ENCODE results near the gene KIF6. TPM values are rescaled to one million over a fixed set of nuclear protein-coding genes. Genes with fewer than 3 reads are reported as not detected.

KIF6 gene
- total RNA-seq, 1 experiment from 2014 or later: not detected

DNA sequence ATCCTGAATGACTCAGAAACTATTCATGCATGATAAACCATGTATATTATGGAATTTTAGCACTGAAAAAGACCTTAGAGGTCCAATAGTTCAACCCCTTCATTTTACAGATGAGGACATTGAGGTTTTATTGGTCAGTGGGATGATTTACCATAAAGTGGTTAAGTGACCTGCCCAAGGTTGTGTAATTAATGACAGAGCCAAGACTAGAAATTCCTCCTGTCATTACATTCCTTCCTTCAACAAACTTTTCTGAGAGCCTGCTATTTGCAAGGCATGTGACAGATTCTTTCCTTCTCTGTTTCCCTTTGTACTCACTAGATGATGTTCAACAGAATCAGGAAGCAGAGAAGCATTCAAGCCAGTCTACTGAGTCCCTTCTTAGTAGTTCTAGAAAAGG lies 232.0 kb downstream of the KIF6 start:
- Histone ChIP-seq H3K36me3 (ENCODE audit: control insufficient read depth, insufficient read depth, low read length) (no peaks in the 10 kb centered on the region), H3K4me1 (ENCODE audit: control insufficient read depth, insufficient read depth, low read length) (no peaks in the 10 kb centered on the region), H3K9me3 (ENCODE audit: control insufficient read depth, insufficient read depth, low read depth, low read length) (no peaks in the 10 kb centered on the region), H3K27ac (ENCODE audit: low read length) (no peak overlapping the region), H3K27me3 (ENCODE audit: control insufficient read depth, insufficient read depth, low read length) (no peaks in the 10 kb centered on the region), H3K4me3 (ENCODE audit: low read depth in 2 of 2, low read length in 2 of 2) (no peak overlapping the region)
- no TSS peak for BruUV-seq (replicated peaks)
- ChIA-PET CTCF (no interaction called here), POLR2A (no interaction called here)
- in situ Hi-C loops (cut with HindIII; ENCODE audit: low pct_unique_long_range_greater_than_20kb, low sequenced_read_pairs): no loop called here
- TF ChIP-seq TCF7L2 (IDR thresholded peaks at IDR 0.05; ENCODE audit: low read depth, low read length) (no peak), SIN3A (IDR thresholded peaks at IDR 0.05; ENCODE audit: borderline replicate concordance, insufficient read depth, low read depth, low read length) (no peak), POLR2AphosphoS5 (IDR thresholded peaks at IDR 0.05; ENCODE audit: low read depth, low read length) (no peak)
- TF ChIP-seq, protein P1, sequence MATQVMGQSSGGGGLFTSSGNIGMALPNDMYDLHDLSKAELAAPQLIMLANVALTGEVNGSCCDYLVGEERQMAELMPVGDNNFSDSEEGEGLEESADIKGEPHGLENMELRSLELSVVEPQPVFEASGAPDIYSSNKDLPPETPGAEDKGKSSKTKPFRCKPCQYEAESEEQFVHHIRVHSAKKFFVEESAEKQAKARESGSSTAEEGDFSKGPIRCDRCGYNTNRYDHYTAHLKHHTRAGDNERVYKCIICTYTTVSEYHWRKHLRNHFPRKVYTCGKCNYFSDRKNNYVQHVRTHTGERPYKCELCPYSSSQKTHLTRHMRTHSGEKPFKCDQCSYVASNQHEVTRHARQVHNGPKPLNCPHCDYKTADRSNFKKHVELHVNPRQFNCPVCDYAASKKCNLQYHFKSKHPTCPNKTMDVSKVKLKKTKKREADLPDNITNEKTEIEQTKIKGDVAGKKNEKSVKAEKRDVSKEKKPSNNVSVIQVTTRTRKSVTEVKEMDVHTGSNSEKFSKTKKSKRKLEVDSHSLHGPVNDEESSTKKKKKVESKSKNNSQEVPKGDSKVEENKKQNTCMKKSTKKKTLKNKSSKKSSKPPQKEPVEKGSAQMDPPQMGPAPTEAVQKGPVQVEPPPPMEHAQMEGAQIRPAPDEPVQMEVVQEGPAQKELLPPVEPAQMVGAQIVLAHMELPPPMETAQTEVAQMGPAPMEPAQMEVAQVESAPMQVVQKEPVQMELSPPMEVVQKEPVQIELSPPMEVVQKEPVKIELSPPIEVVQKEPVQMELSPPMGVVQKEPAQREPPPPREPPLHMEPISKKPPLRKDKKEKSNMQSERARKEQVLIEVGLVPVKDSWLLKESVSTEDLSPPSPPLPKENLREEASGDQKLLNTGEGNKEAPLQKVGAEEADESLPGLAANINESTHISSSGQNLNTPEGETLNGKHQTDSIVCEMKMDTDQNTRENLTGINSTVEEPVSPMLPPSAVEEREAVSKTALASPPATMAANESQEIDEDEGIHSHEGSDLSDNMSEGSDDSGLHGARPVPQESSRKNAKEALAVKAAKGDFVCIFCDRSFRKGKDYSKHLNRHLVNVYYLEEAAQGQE (IDR thresholded peaks at IDR 0.05; ENCODE audit: insufficient read depth in 1 of 2, low read depth in 2 of 2, low read length in 1 of 2): no peak
- TF ChIP-seq, protein P2, sequence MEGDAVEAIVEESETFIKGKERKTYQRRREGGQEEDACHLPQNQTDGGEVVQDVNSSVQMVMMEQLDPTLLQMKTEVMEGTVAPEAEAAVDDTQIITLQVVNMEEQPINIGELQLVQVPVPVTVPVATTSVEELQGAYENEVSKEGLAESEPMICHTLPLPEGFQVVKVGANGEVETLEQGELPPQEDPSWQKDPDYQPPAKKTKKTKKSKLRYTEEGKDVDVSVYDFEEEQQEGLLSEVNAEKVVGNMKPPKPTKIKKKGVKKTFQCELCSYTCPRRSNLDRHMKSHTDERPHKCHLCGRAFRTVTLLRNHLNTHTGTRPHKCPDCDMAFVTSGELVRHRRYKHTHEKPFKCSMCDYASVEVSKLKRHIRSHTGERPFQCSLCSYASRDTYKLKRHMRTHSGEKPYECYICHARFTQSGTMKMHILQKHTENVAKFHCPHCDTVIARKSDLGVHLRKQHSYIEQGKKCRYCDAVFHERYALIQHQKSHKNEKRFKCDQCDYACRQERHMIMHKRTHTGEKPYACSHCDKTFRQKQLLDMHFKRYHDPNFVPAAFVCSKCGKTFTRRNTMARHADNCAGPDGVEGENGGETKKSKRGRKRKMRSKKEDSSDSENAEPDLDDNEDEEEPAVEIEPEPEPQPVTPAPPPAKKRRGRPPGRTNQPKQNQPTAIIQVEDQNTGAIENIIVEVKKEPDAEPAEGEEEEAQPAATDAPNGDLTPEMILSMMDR (IDR thresholded peaks at IDR 0.05): no peak
- DNase-seq (ENCODE audit: low read depth, low spot score): no peak
- ATAC-seq: no peak
- intact Hi-C loops (cut with micrococcal nuclease; ENCODE audit: unreplicated experiment): no loop called here

- TF ChIP-seq, protein P1 (IDR thresholded peaks at IDR 0.05; ENCODE audit: insufficient read depth in 1 of 2, low read depth in 2 of 2, low read length in 1 of 2): no peak
- no peak for TF ChIP-seq SIN3A (IDR thresholded peaks at IDR 0.05; ENCODE audit: borderline replicate concordance, insufficient read depth, low read depth, low read length)
- no peak for TF ChIP-seq POLR2AphosphoS5 (IDR thresholded peaks at IDR 0.05; ENCODE audit: low read depth, low read length)
- TF ChIP-seq, protein P2 (IDR thresholded peaks at IDR 0.05): no peak
- TF ChIP-seq TCF7L2 (IDR thresholded peaks at IDR 0.05; ENCODE audit: low read depth, low read length): no peak
- H3K4me1 ChIP-seq (ENCODE audit: control insufficient read depth, insufficient read depth, low read length): no peaks in the 10 kb centered on the region
- H3K36me3 ChIP-seq (ENCODE audit: control insufficient read depth, insufficient read depth, low read length): no peaks in the 10 kb centered on the region
- ATAC-seq (no peak), DNase-seq (ENCODE audit: low read depth, low spot score) (no peak)
- ChIA-PET POLR2A (no interaction called here), CTCF (no interaction called here)
- no peak overlapping the region for H3K4me3 ChIP-seq (ENCODE audit: low read depth in 2 of 2, low read length in 2 of 2)
- no peaks in the 10 kb centered on the region for H3K9me3 ChIP-seq (ENCODE audit: control insufficient read depth, insufficient read depth, low read depth, low read length)
- H3K27me3 ChIP-seq (ENCODE audit: control insufficient read depth, insufficient read depth, low read length): no peaks in the 10 kb centered on the region
- no peak overlapping the region for H3K27ac ChIP-seq (ENCODE audit: low read length)
- no TSS peak for BruUV-seq (replicated peaks)
- in situ Hi-C loops (cut with HindIII; ENCODE audit: low pct_unique_long_range_greater_than_20kb, low sequenced_read_pairs): no loop called here
- intact Hi-C loops (cut with micrococcal nuclease; ENCODE audit: unreplicated experiment): no loop called here
These were observed 235.1 kb downstream of the KIF6 start for GRCh38 chr6:39490108-39490507.

Data from Panc1 (cell line).